ENCODE results near the gene SYT17.

Gene SYT17

DNA sequence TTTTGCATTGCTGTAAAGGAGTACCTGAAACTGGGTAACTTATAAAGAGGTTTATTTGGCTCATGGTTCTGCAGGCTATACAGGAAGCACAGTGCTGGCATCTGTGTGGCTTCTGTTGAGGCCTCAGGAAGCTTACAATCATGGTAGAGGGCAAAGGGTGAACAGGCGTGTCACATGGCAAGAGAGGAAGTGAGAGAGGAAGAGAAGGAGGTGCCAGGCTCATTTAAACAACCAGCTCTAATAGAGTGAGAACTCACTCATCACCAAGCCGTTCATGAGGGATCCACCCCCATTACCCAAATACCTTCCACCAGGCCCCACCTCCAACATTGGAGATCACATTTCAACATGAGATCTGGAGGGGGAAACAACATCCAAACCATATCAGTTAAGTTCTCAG lies 101.1 kb downstream of the SYT17 start:
- DNase-seq, result no peak

DNA sequence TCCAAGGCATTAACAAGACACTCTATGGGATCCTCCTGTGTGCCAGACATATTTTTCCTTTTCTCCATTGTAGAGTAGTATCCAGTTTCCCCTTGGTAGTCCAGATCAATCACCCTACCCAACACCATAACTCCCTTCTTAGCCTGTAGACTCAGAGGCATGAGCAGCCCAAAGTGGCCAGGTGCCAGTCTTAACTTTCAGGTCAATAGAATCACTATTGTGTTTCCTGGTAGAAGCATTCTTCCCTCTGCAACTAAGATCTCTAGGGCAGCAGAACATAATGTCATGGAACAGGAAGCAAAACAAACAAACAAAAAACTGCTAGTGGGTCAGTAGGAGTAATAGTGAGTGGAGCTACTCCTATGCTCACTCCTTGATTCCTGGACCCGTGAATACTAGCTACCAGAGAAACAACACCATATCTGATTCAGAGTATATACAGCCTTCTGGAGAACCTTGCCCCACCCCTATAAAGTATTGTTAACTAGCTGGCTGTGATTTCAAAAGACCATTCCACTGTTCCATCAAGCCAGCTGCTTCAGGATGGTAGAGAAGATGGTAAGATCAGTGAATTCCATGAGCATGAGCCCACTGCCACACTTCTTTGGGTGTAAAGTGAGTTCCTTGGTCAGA lies 106.2 kb downstream of the SYT17 start:
- no peak for DNase-seq

- DNase-seq, result no peak
Measured at GRCh38 chr16:19278403-19278802, 110.4 kb downstream of the SYT17 start.

GRCh38 chr16:19281246-19281645 lies 113.2 kb downstream of the SYT17 start:
- peak; percentile 49 for DNase-seq

DNA sequence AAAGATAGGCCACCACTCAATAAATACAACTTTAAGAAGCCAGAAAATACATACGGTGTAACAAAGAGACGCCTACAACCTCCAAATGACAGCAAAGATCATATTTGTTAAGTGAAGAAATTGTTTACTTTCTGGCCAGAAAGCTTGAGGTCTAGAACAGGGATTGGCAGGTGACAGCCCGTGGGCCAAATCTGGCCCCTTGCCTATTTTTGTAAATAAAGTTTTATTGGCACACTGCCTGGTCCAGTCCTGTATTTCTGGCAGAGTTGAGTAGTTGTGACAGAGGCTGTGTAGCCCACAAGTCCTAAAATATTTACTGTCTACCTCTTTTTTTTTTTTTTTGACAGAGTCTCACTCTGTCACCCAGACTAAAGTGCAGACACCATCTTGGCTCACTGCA lies 114.1 kb downstream of the SYT17 start:
- DNase-seq, result peak; percentile 10

DNA sequence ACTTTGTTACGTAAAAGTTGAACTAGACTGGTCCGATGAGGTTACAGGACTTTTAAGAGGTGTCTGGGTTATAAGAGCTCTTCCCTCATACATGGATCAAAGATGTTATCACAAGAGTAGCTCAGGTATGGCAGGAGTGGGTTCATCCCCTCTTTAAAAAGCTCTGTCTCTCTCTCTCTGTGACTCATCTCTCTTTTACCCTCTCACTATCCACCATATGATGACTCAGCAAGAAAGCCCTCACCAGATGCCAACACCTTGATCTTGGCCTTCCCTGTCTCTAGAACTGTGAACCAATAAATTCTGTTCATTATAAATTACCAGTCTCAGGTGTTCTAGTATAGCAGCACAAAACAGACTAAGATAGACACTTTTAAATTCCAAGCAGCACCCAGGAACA lies 115.6 kb downstream of the SYT17 start:
- DNase-seq, result peak; percentile 29

GRCh38 chr16:19284207-19284606 lies 116.2 kb downstream of the SYT17 start:
- peak; percentile 82 for DNase-seq

DNA sequence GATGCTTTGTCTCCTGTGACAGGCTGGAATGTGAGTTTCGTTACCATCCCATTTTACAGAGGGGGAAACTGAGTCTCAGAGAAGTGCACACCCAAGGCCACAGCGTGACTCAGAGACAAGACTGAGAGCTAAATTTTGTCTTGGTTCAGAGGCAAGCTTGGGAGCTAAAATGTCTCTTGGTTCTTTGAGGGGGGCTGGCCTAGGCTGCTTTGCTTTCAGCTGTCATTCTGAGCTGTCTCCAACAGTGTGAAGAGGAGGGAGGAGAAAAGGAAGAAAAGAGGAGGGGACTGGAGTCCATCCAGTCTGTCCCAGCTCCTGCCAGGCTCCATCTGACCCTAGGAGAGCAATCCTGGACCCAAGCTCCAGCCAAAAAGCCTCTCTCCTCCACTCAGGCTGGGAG lies 117.4 kb downstream of the SYT17 start, which contains the start of gene CLEC19A:
Gene CLEC19A (plus strand): TSS at position 301 of the 400 bp plus-strand sequence. CDS start 121 bp downstream, outside the sequence.
- no peak for DNase-seq

DNA sequence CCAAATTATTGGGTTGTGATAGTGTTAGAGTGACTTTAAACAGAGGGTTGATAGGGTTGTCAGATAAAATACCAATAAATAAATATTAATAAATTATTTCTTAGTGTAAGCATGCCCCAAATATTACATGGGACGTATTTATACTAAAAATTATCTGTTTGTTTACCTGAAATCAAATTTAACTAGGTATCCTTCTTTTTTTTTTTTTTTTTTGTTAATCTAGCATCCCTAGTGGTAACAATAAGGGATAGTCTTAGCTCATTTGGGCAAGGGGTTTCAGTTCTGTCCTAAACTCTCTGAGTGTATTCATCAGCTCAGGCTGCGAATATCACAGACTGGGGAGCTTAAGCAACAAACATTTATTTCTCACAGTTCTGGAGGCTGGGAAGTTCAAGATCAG lies 118.8 kb downstream of the SYT17 start:
- DNase-seq, result no peak

DNA sequence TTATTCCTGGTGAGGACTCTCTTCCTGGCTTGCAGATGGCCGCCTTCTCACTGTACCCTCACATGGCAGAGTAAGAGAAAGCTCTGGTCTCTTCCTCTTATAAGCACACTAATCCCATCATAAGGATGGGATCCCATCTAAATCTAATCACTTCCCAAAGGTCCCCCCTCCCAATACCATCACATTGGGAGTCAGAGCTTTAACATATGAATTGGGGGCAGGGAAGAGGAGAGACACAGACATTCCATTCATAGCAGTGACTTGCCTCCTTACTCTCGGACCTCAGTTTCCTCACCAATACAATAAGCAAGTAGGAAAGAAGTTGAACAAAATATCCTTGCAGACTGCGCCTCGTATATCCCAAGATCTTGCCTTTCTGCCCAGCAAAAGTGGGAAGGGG lies 119.2 kb downstream of the SYT17 start:
- no peak for DNase-seq

DNA sequence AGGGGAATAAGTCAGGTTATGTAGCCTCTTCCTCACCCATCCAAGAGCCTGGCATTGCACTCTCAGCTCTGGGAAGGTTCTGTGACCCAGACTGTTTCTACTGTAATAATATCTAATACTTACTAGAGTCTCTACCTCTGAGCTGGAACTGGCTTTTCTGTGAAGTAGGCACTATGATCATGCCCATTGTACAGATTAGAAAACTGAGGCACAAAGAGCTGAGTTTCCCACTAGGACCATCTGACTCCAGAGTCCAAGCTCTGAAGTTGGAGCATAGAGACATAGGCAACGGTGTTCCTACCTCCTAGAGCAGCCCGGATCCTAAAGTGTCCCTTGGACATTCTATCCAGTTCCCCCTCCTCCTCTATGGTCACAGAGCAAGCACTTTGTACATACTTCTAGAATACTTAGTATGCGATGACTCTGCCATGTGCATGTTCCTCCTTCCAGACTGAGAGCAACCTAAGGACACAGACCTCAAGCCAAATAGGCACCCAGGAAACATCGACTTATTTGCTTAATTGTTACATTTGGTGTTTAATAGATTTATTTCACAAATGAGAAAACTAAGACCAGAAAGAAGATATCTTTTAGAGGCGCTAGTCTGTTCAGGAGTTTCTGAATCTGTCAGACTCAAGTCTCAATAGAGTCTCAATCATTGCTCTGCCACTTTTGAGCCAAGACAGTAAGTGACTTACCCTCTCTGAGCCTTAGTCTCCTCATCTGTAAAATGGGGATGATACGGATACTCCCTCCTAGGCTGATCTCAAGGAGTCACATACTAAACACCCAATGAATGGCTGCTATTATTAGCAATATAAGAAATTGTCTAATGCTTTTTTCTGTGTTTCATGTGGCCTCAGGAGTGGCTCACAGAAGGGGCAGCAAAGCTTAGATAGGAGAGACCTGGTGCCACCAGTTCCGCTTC lies 121.1 kb downstream of the SYT17 start:
- peak; percentile 25 for DNase-seq

GRCh38 chr16:19289811-19290485 lies 121.9 kb downstream of the SYT17 start:
- DNase-seq, result peak; percentile 82

GRCh38 chr16:19290860-19291259 lies 122.8 kb downstream of the SYT17 start:
- no peak for DNase-seq

GRCh38 chr16:19291475-19291874 lies 123.4 kb downstream of the SYT17 start:
- DNase-seq, result peak; percentile 64

GRCh38 chr16:19292186-19292585 lies 124.1 kb downstream of the SYT17 start:
- peak; percentile 13 for DNase-seq

DNA sequence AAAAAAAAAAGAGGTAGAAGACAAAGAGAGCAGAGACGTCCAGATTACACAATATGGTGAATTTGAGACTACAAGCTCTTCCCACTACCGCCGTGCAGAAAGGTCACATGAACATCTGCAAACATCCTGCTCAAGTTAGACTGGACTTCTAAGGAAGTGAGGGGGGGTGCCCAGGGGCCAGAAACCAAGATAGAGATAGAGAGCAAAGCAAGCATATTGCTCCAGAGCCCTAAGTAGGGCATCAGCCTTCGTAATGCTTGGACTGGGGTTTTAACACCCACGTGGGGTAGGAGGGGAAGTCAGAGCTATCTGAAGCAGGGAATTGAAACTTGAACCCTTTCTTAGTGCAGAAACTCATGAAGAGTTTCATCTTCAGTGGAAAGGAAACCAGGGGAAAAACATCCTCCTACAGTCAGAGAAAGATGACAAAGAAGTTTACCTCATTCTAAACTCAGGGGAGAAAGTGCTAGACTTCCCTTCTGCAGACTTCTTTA lies 126.2 kb downstream of the SYT17 start:
- DNase-seq, result peak; percentile 31

GRCh38 chr16:19295393-19295792 lies 127.4 kb downstream of the SYT17 start:
- DNase-seq, result no peak

DNA sequence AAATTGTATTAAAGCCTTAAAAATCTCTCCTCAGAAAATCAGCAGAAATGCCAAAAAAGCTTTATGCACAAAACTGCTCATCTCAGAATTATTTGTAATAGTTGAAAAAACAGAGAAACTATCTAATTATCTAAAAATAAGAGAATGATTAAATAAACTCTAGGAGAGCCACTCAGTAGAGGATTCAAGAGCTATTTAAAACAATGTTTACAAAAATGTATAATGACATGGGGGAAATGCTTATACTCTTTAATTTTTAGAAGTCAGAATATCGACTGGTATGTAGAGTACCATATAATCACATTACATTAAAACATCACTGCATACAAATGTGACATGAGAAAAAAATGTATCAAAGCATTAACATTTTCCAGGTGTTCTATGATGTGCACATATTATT lies 129.4 kb downstream of the SYT17 start:
- DNase-seq, result no peak

DNA sequence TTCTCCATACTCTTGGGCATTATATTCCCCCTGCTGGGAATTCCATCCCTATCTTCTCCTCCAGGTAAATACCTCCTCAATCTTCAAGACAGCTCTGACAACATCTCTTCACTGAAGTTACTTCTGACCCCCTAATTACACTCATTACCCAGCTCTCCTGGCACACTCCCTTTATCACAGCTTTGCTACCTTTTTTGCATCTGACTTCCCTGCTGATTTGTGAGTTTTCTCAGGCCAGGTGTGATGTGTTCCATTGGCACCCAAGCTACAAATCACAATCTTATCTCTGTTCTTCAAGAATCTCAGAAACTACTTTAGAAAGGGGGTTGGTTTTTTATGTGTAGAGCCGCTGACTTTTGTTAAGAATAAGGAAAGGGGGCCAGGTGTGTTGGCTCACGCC lies 131.5 kb downstream of the SYT17 start:
- peak; percentile 35 for DNase-seq

DNA sequence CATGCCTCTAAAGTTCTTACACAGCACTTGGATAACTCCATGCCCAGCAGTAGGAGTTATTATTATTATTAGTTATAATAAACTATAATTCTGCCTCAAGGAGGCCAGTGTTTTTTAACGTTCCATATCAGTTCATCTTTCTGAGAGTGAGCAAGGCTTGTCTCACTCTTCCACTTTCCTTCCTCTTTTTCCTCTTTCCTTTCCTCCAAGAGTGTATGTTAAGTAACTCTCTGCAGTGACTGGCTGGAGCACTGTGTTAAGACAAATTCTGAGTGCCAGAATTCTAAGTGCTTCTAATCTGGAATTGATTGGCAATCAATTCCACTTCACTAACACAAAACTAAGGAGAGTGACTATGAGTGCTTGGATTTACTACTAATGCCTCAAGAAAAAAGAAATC lies 133.9 kb downstream of the SYT17 start:
- DNase-seq, result no peak

- DNase-seq, result peak; percentile 50
Measured at GRCh38 chr16:19304750-19305149, 136.7 kb downstream of the SYT17 start.

DNA sequence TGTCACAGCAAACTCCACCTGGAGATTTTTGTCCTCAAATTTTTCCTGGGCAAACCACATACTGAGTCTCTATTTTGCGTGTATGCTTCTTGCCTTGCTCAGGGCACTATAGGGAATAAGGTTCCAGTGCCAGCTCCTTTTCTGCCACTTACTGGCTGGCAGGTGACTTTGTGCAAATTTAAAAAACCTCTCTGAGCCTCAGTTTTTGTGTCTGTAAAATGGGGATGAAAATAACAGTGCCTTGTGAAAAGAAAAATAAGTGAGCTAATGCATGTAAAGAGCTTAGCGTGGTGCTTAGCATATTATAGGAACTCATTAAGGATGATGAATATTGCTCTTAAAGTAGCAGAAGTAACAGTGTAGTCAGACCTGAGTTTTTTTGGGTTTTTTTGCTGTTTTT lies 137.4 kb downstream of the SYT17 start:
- DNase-seq, result no peak

GRCh38 chr16:19307587-19308241 lies 139.7 kb downstream of the SYT17 start:
- DNase-seq, result no peak

All from NCI-H69 (cell line).